Mesendoderm (in vitro differentiated cells): ENCODE data around the gene NAT10.

Experiments used
- DNase-seq: peaks from one replicate; pipeline ENCODE4 v3.0.0; 2013
- H2AK5ac ChIP-seq: 2 replicates; pipeline ENCODE4 v1.6.1; 2013; ENCODE audit warnings: low read length, inconsistent platforms
- H2BK120ac ChIP-seq: 2 replicates; pipeline ENCODE4 v1.6.1; 2013; ENCODE audit warnings: low read depth, mild to moderate bottlenecking, low read length, moderate library complexity, mixed read lengths
- H2BK15ac ChIP-seq: replicated peaks from 2 replicates; pipeline ENCODE4 v1.6.1; 2013; ENCODE audit warnings: low read depth, mild to moderate bottlenecking, moderate library complexity
- H2BK5ac ChIP-seq: 2 replicates; pipeline ENCODE4 v1.6.1; 2013; ENCODE audit warnings: low read length, inconsistent platforms
- H3K18ac ChIP-seq: 2 replicates; pipeline ENCODE4 v1.6.1; 2013; ENCODE audit warnings: mild to moderate bottlenecking, low read length, mixed read lengths
- H3K23ac ChIP-seq: one replicate; pipeline ENCODE4 v1.6.1; 2013; ENCODE audit warnings: low read length
- H3K27ac ChIP-seq: 2 replicates; pipeline ENCODE4 v1.5.1; 2013; ENCODE audit warnings: low read depth, mild to moderate bottlenecking, inconsistent platforms, low read length, moderate library complexity
- H3K27me3 ChIP-seq: 2 replicates; pipeline ENCODE4 v1.6.1; 2013; ENCODE audit warnings: low read length, control low read depth, mild to moderate bottlenecking, inconsistent platforms; ENCODE audit not compliant: insufficient read depth, poor library complexity
- H3K36me3 ChIP-seq: 2 replicates; pipeline ENCODE4 v1.6.1; 2013; ENCODE audit warnings: low read length, inconsistent platforms; ENCODE audit not compliant: control insufficient read depth, insufficient read depth
- H3K4ac ChIP-seq: one replicate; pipeline ENCODE4 v1.6.1; 2013; ENCODE audit warnings: low read depth, mild to moderate bottlenecking, low read length, moderate library complexity
- H3K4me1 ChIP-seq: 2 replicates; pipeline ENCODE4 v1.6.1; 2013; ENCODE audit warnings: low read depth, low read length, inconsistent platforms; ENCODE audit not compliant: control insufficient read depth
- H3K4me2 ChIP-seq: 2 replicates; pipeline ENCODE4 v1.6.1; 2013; ENCODE audit warnings: low read length
- H3K4me3 ChIP-seq: 2 replicates; pipeline ENCODE4 v1.5.1; 2013; ENCODE audit warnings: mild to moderate bottlenecking, low read length
- H3K56ac ChIP-seq: one replicate; pipeline ENCODE4 v1.6.1; 2013; ENCODE audit warnings: low read length
- H3K79me1 ChIP-seq: 2 replicates; pipeline ENCODE4 v1.6.1; 2013; ENCODE audit warnings: low read length, inconsistent platforms
- H3K79me2 ChIP-seq: 2 replicates; pipeline ENCODE4 v1.6.1; 2013; ENCODE audit warnings: mild to moderate bottlenecking, low read length; ENCODE audit not compliant: control insufficient read depth, insufficient read depth
- H3K9ac ChIP-seq: 2 replicates; pipeline ENCODE4 v1.6.1; 2013; ENCODE audit warnings: low read length, inconsistent platforms
- H4K5ac ChIP-seq: one replicate; pipeline ENCODE4 v1.6.1; 2013; ENCODE audit warnings: low read length
- H4K8ac ChIP-seq: one replicate; pipeline ENCODE4 v1.6.1; 2013; ENCODE audit warnings: low read depth, mild to moderate bottlenecking, control low read depth, low read length, moderate library complexity
- WGBS: extraction: QIAGEN DNeasy Blood & Tissue Kit; methylation state at CpG from one replicate; pipeline ENCODE4 v1.1.7; 2013; ENCODE audit warnings: low lambda C conversion rate, missing lambda C conversion rate; ENCODE audit not compliant: insufficient coverage; ENCODE audit errors: extremely low coverage; 5-methylcytosine and 5-hydroxymethylcytosine counted together

NAT10 gene

GRCh38 chr11:34168642-34169420, 63.4 kb downstream of the NAT10 start:
- no peak overlapping the region for H4K5ac ChIP-seq
- H3K36me3 ChIP-seq = no peaks in the 10 kb centered on the region
- no peak overlapping the region for H3K18ac ChIP-seq
- no peak overlapping the region for H2BK15ac ChIP-seq
- WGBS = no CpG with 5 or more reads among the region's 18 CpGs
- no peak overlapping the region for H2AK5ac ChIP-seq
- H4K8ac ChIP-seq = no peak overlapping the region
- H2BK120ac ChIP-seq = no peak overlapping the region
- H3K56ac ChIP-seq = no peak overlapping the region
- H3K4me3 ChIP-seq = no peak overlapping the region
- H3K27ac ChIP-seq = no peak overlapping the region
- H3K9ac ChIP-seq = no peak overlapping the region
- H3K4ac ChIP-seq = no peak overlapping the region
- DNase-seq = no peak
- H3K79me1 ChIP-seq = no peaks in the 10 kb centered on the region
- H2BK5ac ChIP-seq = no peak overlapping the region
- H3K23ac ChIP-seq = no peak overlapping the region
- H3K79me2 ChIP-seq = no peaks in the 10 kb centered on the region
- H3K27me3 ChIP-seq = no peaks in the 10 kb centered on the region
- H3K4me1 ChIP-seq = no peaks in the 10 kb centered on the region
- H3K4me2 ChIP-seq = no peak overlapping the region

DNA sequence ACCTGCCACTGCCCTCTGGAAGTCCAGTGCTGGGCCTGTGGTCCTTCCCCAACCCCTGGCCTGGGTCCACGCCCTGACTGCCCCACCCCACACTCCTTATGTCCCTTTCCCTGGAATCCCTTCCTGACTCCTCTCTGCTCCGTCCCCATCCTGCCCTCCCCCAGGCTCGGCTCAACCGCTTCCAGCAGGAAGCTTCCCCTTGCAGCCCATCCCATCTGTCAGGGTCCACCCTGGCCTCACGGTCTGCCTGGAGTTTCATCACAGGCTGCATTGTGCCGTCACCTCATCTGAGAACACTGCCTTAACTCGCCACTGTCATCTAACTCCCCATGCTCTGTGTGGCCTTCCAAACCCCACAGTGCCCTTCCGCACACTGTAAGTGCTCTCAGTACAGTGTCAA, 64.3 kb downstream of the NAT10 start:
- WGBS = no CpG with 5 or more reads among the region's 8 CpGs
- Histone ChIP-seq H3K4ac (no peak overlapping the region), H3K79me2 (no peaks in the 10 kb centered on the region), H3K4me1 (no peaks in the 10 kb centered on the region), H2BK5ac (no peak overlapping the region), H2AK5ac (no peak overlapping the region), H3K56ac (no peak overlapping the region), H2BK120ac (no peak overlapping the region), H3K23ac (no peak overlapping the region), H3K36me3 (no peaks in the 10 kb centered on the region), H3K79me1 (no peaks in the 10 kb centered on the region), H4K8ac (no peak overlapping the region), H3K27ac (no peak overlapping the region), H3K9ac (no peak overlapping the region), H2BK15ac (no peak overlapping the region), H3K18ac (no peak overlapping the region), H3K27me3 (no peaks in the 10 kb centered on the region), H3K4me2 (no peak overlapping the region), H3K4me3 (no peak overlapping the region), H4K5ac (no peak overlapping the region)
- DNase-seq = no peak

- Histone ChIP-seq H3K4me2 (no peak overlapping the region), H3K79me1 (no peaks in the 10 kb centered on the region), H3K27me3 (no peaks in the 10 kb centered on the region), H3K9ac (no peak overlapping the region), H2BK120ac (no peak overlapping the region), H3K27ac (no peak overlapping the region), H3K4me1 (no peaks in the 10 kb centered on the region), H3K23ac (peak overlapping the region; percentile 9), H3K4me3 (no peak overlapping the region), H3K4ac (no peak overlapping the region), H2BK15ac (no peak overlapping the region), H3K36me3 (no peaks in the 10 kb centered on the region), H3K79me2 (no peaks in the 10 kb centered on the region), H4K5ac (no peak overlapping the region), H4K8ac (no peak overlapping the region), H2AK5ac (no peak overlapping the region), H3K18ac (no peak overlapping the region), H2BK5ac (no peak overlapping the region), H3K56ac (no peak overlapping the region)
- no CpG with 5 or more reads among the region's 16 CpGs for WGBS
- DNase-seq = no peak
Observed at GRCh38 chr11:34173050-34173449, 67.6 kb downstream of the NAT10 start.

DNA sequence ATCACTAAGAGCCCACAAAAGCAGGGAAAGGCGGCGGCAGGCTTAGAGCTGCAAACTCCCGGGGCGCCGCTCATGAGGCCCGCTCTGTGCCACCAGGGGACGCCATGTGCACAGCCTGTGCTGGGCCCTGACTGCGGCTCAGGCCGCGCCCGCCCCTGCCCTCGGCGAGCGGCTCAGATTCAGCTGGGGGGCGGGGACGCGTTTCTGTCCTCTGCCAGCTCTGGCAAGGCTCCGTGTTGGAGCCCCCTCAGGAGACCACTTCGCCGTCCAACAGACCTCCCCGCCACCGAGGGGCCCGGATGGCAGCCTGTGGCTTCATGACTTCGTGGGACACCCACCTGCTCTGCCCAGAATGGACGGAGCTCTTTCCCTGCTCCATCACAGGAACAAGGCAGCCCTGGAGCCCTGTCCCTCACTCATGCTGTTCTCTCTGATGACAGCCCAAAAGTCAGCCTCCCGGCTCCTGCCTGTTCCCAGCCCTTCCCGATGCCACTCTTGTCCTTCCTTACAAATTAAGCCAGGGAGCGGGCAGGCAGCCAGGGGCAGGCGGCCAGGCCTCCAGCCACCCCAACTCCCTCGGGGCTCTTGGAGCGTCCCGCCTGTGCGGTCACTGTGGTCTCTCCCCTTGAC, 69.1 kb downstream of the NAT10 start:
- Histone ChIP-seq H3K79me2 (no peaks in the 10 kb centered on the region), H3K18ac (no peak overlapping the region), H4K8ac (no peak overlapping the region), H3K27ac (no peak overlapping the region), H3K4ac (no peak overlapping the region), H3K9ac (peak overlapping the region; percentile 56), H3K23ac (no peak overlapping the region), H3K4me1 (no peaks in the 10 kb centered on the region), H3K36me3 (no peaks in the 10 kb centered on the region), H3K4me3 (no peak overlapping the region), H2BK15ac (no peak overlapping the region), H3K4me2 (peak overlapping the region; percentile 59), H4K5ac (no peak overlapping the region), H2AK5ac (no peak overlapping the region), H3K27me3 (no peaks in the 10 kb centered on the region), H2BK5ac (no peak overlapping the region), H3K79me1 (no peaks in the 10 kb centered on the region), H3K56ac (peak overlapping the region; percentile 67), H2BK120ac (no peak overlapping the region)
- whole genome bisulfite sequencing = no CpG with 5 or more reads among the region's 33 CpGs
- peak; percentile 84 for DNase-seq

DNA sequence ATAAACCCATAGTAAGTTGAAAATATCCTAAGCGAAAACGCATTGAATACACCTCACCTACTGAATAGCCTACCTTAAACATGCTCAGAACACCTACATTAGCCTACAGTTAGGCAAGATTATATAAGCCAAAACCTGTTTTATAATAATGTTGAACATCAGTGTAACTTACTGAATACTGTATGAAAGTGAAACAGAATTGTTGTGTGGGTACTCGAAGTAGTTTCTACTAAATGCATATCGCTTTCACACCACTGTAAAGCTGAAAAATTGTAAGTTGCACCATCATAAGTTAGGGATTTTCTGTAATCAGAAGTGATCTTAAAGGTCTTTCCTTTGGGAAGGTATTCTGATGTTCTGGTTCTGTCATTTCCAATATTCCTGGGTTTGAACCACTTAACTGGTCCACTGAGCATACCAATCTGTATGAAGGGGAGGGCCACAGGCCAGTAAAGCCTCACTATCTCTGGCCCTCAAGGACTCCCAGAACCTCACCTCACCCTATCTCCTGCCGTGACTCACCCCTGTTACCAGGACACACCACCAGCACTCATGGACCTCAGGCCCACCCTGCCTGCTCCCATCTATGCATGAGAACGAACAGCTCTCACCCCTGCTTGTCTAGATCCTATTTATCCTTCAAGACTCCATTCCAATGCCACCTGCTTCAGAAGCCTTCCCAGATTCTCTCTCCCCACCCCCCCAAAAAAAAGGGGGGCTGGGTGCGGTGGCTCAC, 70.0 kb downstream of the NAT10 start:
- H3K4me1 ChIP-seq = no peaks in the 10 kb centered on the region
- H2BK5ac ChIP-seq = no peak overlapping the region
- WGBS = no CpG with 5 or more reads among the region's 7 CpGs
- no peak overlapping the region for H2BK120ac ChIP-seq
- H3K79me1 ChIP-seq = no peaks in the 10 kb centered on the region
- no peak overlapping the region for H4K8ac ChIP-seq
- H4K5ac ChIP-seq = no peak overlapping the region
- H3K18ac ChIP-seq = no peak overlapping the region
- DNase-seq = no peak
- no peak overlapping the region for H3K9ac ChIP-seq
- H3K4me2 ChIP-seq = no peak overlapping the region
- no peaks in the 10 kb centered on the region for H3K36me3 ChIP-seq
- H3K79me2 ChIP-seq = no peaks in the 10 kb centered on the region
- H3K56ac ChIP-seq = no peak overlapping the region
- H3K23ac ChIP-seq = no peak overlapping the region
- H3K27me3 ChIP-seq = no peaks in the 10 kb centered on the region
- H2BK15ac ChIP-seq = no peak overlapping the region
- H3K4me3 ChIP-seq = no peak overlapping the region
- H2AK5ac ChIP-seq = no peak overlapping the region
- no peak overlapping the region for H3K4ac ChIP-seq
- no peak overlapping the region for H3K27ac ChIP-seq
